GM12878 (cell line): ENCODE data around the gene PRKAG2. TPM values are rescaled to one million over a fixed set of nuclear protein-coding genes. Genes with fewer than 3 reads are reported as not detected.

ENCODE experiments used
- ATAC-seq: fragments of 200-7000 bp; cut with Tn5 transposase; 3 replicates; pipeline ENCODE4 v1.9.1; 2020; ENCODE audit warnings: mild to moderate bottlenecking, moderate library complexity
- BruUV-seq: library from RNA; stranded (reverse); fragments of 400-500 nt; replicated peaks from 2 replicates; lab custom pipeline; 2021; lab: Mats Ljungman, UMichigan
- CTCF ChIA-PET: fragments of 300-600 bp; sonication (Branson Sonifier 250); formaldehyde crosslinking; extraction: SDS; loops from one replicate; lab custom pipeline; 2021; ENCODE audit warnings: inconsistent platforms; lab: Yijun Ruan, JAX
- POLR2A ChIA-PET: fragments of 350-600 bp; formaldehyde crosslinking; extraction: SDS; loops from one replicate; lab custom pipeline; 2021; ENCODE audit warnings: inconsistent platforms; lab: Charles Lee
- RAD21 ChIA-PET: fragments of 300-600 bp; sonication (Branson Sonifier 250); formaldehyde crosslinking; loops from one replicate; lab custom pipeline; 2023; ENCODE audit warnings: antibody characterized with exemption; ENCODE audit not compliant: unreplicated experiment; lab: Charles Lee
- SMC1A ChIA-PET: fragments of 300-600 bp; sonication (Branson Sonifier 250); formaldehyde crosslinking; loops from one replicate; lab custom pipeline; 2023; ENCODE audit not compliant: unreplicated experiment, uncharacterized antibody; lab: Charles Lee
- DNase-seq: peaks from one replicate; pipeline ENCODE4 v3.0.0-alpha.2; 2011; ENCODE audit warnings: low read depth, low spot score
- FAIRE-seq: peaks from 3 replicates; lab custom pipeline; 2011; peaks lifted over from hg19 to GRCh38; lab: Jason Lieb, UNC
- H2AFZ ChIP-seq: 2 replicates; pipeline ENCODE4 v1.6.0; 2011; ENCODE audit warnings: low read depth, low read length, control low read depth; ENCODE audit not compliant: control insufficient read depth
- H3K27ac ChIP-seq: 2 replicates; pipeline ENCODE4 v1.5.1; 2011; ENCODE audit warnings: control low read depth; ENCODE audit not compliant: control insufficient read depth, insufficient read depth
- H3K27me3 ChIP-seq, 2 experiments: replicated peaks in 1 of 2; 2 replicates each; pipeline versions ENCODE4 v1.6.0 to v1.6.1; 2011; ENCODE audit warnings: low read length in 1 of 2; ENCODE audit not compliant: control insufficient read depth in 2 of 2, insufficient read depth in 2 of 2
- H3K36me3 ChIP-seq, 2 experiments: 2 replicates each; pipeline ENCODE4 v1.5.1; 2011; ENCODE audit warnings: low read length in 1 of 2; ENCODE audit not compliant: control insufficient read depth in 2 of 2, insufficient read depth in 2 of 2
- H3K4me1 ChIP-seq: 2 replicates; pipeline ENCODE4 v1.6.1; 2011; ENCODE audit warnings: mild to moderate bottlenecking, low read length, moderate library complexity, mixed read lengths; ENCODE audit not compliant: control insufficient read depth, insufficient read depth
- H3K4me2 ChIP-seq: 2 replicates; pipeline ENCODE4 v1.6.0; 2011; ENCODE audit warnings: control low read depth; ENCODE audit not compliant: control insufficient read depth, insufficient read depth
- H3K4me3 ChIP-seq: fragments of 200-600 bp; sonication (generic); 2 replicates; pipeline ENCODE4 v1.5.1; 2016
- H3K79me2 ChIP-seq: 2 replicates; pipeline ENCODE4 v1.6.0; 2011; ENCODE audit warnings: low read length; ENCODE audit not compliant: control insufficient read depth, insufficient read depth
- H3K9ac ChIP-seq: 2 replicates; pipeline ENCODE4 v1.8.0; 2011; ENCODE audit warnings: low read length, control low read depth, mixed read lengths; ENCODE audit not compliant: control insufficient read depth, insufficient read depth
- H3K9me3 ChIP-seq: replicated peaks from 3 replicates; pipeline ENCODE4 v1.5.1; 2011; ENCODE audit warnings: mild to moderate bottlenecking, low read length; ENCODE audit not compliant: control insufficient read depth, insufficient read depth
- H4K20me1 ChIP-seq: 2 replicates; pipeline ENCODE4 v1.6.0; 2011; ENCODE audit not compliant: control insufficient read depth, insufficient read depth
- ATF3 ChIP-seq: IDR thresholded peaks from 2 replicates; pipeline ENCODE4 v1.6.1; 2011; ENCODE audit warnings: low read depth, mild to moderate bottlenecking, low read length, moderate library complexity, borderline replicate concordance; ENCODE audit errors: extremely low read depth
- GABPA ChIP-seq: IDR thresholded peaks from 2 replicates; pipeline ENCODE4 v1.6.1; 2014; ENCODE audit warnings: antibody characterized with exemption, low read depth, mild to moderate bottlenecking, inconsistent platforms
- NFYA ChIP-seq: IDR thresholded peaks from 2 replicates; pipeline ENCODE4 v1.6.1; 2011; ENCODE audit warnings: low read depth, mild to moderate bottlenecking, low read length, improper control_type of control experiment, borderline replicate concordance
- PAX5 ChIP-seq: IDR thresholded peaks from 2 replicates; pipeline ENCODE4 v1.6.1; 2011; ENCODE audit warnings: low read depth, low read length, borderline replicate concordance
- PKNOX1 ChIP-seq: fragments of 450-650 bp; IDR thresholded peaks from 2 replicates; pipeline ENCODE4 v1.6.1; 2016; ENCODE audit warnings: mild to moderate bottlenecking
- PML ChIP-seq: IDR thresholded peaks from 2 replicates; pipeline ENCODE4 v1.6.1; 2012; ENCODE audit warnings: low read length, inconsistent platforms
- RAD21 ChIP-seq: IDR thresholded peaks from 2 replicates; pipeline ENCODE4 v1.6.1; 2011; ENCODE audit warnings: mild to moderate bottlenecking, low read depth, low read length, moderate library complexity; ENCODE audit not compliant: insufficient read depth
- SMC3 ChIP-seq: IDR thresholded peaks from 2 replicates; pipeline ENCODE4 v1.6.1; 2011; ENCODE audit warnings: low read length, improper control_type of control experiment, borderline replicate concordance
- TCF7 ChIP-seq: IDR thresholded peaks from 2 replicates; pipeline ENCODE4 v1.6.1; 2014; ENCODE audit warnings: antibody characterized with exemption, borderline replicate concordance
- ZZZ3 ChIP-seq: IDR thresholded peaks from 2 replicates; pipeline ENCODE4 v1.6.1; 2011; ENCODE audit warnings: low read depth; ENCODE audit not compliant: control insufficient read depth, insufficient read length
- WGBS: methylation state at CpG from one replicate; pipeline ENCODE4 v1.1.6; 2016; ENCODE audit warnings: low lambda C conversion rate; ENCODE audit not compliant: insufficient replicate concordance, insufficient coverage; ENCODE audit errors: missing lambda C conversion rate; 5-methylcytosine and 5-hydroxymethylcytosine counted together
- in situ Hi-C: fragments of 300-500 bp; cut with MboI; formaldehyde crosslinking; loops from 9 replicates; pipeline ENCODE4 v1.14.3; 2018; ENCODE audit warnings: mixed read lengths
- intact Hi-C: fragments of 100-400 bp; cut with micrococcal nuclease; formaldehyde crosslinking; loops from one replicate; pipeline ENCODE4 v1.14.2; 2022; ENCODE audit not compliant: unreplicated experiment
- polyA plus RNA-seq, 11 experiments: library from polyadenylated mRNA; depleted of rRNA in 4 of 11; unstranded in 6 of 11; stranded (reverse) in 5 of 11; fragments of >200 nt; fragmentation: Nextera tagmentation in 4 of 11; fragmentation: Illumina TruSeq in 1 of 11; extraction: Ambion mirVana in 4 of 11; extraction: Trizol in 1 of 11; gene quantifications; 1 replicate in 1 of 11; 2 replicates in 10 of 11; pipeline versions ENCODE4 v1.2.1 to v1.2.3, GENCODE V29; 2011 to 2016; ENCODE audit warnings: inconsistent platforms in 2 of 11, missing spikeins in 2 of 11, low read depth in 1 of 11
- total RNA-seq, 4 experiments: library from RNA; depleted of rRNA in 3 of 4; stranded (reverse); fragments of >200 nt in 3 of 4; fragmentation: Illumina TruSeq in 1 of 4; extraction: Trizol in 1 of 4; gene quantifications; 2 replicates each; pipeline versions ENCODE4 v1.2.1 to v1.2.3, GENCODE V29; 2013 to 2021
- TF ChIP-seq, protein P1 (sequence below): fragments of 450-650 bp; formaldehyde crosslinking; IDR thresholded peaks from 2 replicates; pipeline ENCODE4 v1.4.0; 2022; ENCODE audit warnings: mild to moderate bottlenecking, moderate library complexity

Gene PRKAG2
- total and polyA plus RNA-seq, 10 of the 15 experiments (the other 5 are each of a cell fraction or from before 2014, with no cell fraction given), result 3.4 to 8.9 (median 6.8) TPM

GRCh38 chr7:151677581-151678226, 199.2 kb downstream of the PRKAG2 start:
- ChIA-PET CTCF (no interaction called here), SMC1A (no interaction called here), POLR2A (no interaction called here), RAD21 (no interaction called here)
- Histone ChIP-seq H4K20me1 (no peaks in the 10 kb centered on the region), H3K27me3 (no peaks in the 10 kb centered on the region), H3K9me3 (no peaks in the 10 kb centered on the region), H3K9ac (no peak overlapping the region), H3K36me3 (no peaks in the 10 kb centered on the region), H3K79me2 (no peaks in the 10 kb centered on the region), H3K4me2 (no peak overlapping the region), H3K4me1 (no peaks in the 10 kb centered on the region), H3K27ac (no peak overlapping the region), H2AFZ (no peak overlapping the region), H3K4me3 (no peak overlapping the region)
- BruUV-seq, result no TSS peak
- no peak for DNase-seq
- peak; percentile 34; the same call in 2 of the 3 replicates for ATAC-seq
- FAIRE-seq, result no peak
- peak; percentile 28; the same call in 1 of the 2 replicates for TF ChIP-seq PKNOX1
- no peak for TF ChIP-seq GABPA
- in situ Hi-C loops (no loop called here), intact Hi-C loops (no loop called here)
- WGBS, result 52% methylated on average over 14 of the region's 14 CpGs

GRCh38 chr7:151676759-151677158, 200.2 kb downstream of the PRKAG2 start:
- Histone ChIP-seq H3K4me1 (no peaks in the 10 kb centered on the region), H4K20me1 (no peaks in the 10 kb centered on the region), H3K79me2 (no peaks in the 10 kb centered on the region), H2AFZ (no peak overlapping the region), H3K27ac (no peak overlapping the region), H3K27me3 (no peaks in the 10 kb centered on the region), H3K9ac (no peak overlapping the region), H3K9me3 (no peaks in the 10 kb centered on the region), H3K36me3 (no peaks in the 10 kb centered on the region), H3K4me2 (no peak overlapping the region), H3K4me3 (no peak overlapping the region)
- 62% methylated on average over 11 of the region's 11 CpGs for WGBS
- ChIA-PET CTCF (no interaction called here), RAD21 (no interaction called here), POLR2A (no interaction called here), SMC1A (no interaction called here)
- BruUV-seq, result no TSS peak
- no peak for FAIRE-seq
- in situ Hi-C loops (no loop called here), intact Hi-C loops (no loop called here)
- ATAC-seq, result no peak
- DNase-seq, result no peak
- TF ChIP-seq PKNOX1, result no peak
- no peak for TF ChIP-seq ZZZ3
- TF ChIP-seq, protein P1, sequence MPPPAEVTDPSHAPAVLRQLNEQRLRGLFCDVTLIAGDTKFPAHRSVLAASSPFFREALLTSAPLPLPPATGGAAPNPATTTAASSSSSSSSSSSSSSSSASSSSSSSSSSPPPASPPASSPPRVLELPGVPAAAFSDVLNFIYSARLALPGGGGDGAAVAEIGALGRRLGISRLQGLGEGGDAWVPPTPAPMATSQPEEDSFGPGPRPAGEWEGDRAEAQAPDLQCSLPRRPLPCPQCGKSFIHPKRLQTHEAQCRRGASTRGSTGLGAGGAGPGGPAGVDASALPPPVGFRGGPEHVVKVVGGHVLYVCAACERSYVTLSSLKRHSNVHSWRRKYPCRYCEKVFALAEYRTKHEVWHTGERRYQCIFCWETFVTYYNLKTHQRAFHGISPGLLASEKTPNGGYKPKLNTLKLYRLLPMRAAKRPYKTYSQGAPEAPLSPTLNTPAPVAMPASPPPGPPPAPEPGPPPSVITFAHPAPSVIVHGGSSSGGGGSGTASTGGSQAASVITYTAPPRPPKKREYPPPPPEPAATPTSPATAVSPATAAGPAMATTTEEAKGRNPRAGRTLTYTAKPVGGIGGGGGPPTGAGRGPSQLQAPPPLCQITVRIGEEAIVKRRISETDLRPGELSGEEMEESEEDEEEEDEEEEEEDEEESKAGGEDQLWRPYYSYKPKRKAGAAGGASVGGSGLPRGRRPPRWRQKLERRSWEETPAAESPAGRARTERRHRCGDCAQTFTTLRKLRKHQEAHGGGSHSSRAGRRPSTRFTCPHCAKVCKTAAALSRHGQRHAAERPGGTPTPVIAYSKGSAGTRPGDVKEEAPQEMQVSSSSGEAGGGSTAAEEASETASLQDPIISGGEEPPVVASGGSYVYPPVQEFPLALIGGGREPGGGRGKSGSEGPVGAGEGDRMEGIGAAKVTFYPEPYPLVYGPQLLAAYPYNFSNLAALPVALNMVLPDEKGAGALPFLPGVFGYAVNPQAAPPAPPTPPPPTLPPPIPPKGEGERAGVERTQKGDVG (CRISPR knock-in tag), result no peak
- no peak for TF ChIP-seq ATF3
- TF ChIP-seq RAD21, result no peak
- no peak for TF ChIP-seq PAX5
- TF ChIP-seq TCF7, result no peak
- TF ChIP-seq PML, result no peak
- TF ChIP-seq NFYA, result no peak
- no peak for TF ChIP-seq SMC3
